D341Med (cell line): ENCODE measurements around the gene FAM107B.

ENCODE experiments used
- DNase-seq: peaks from one replicate; pipeline ENCODE4 v3.0.0; 2012; ENCODE audit warnings: low spot score

FAM107B gene

DNA sequence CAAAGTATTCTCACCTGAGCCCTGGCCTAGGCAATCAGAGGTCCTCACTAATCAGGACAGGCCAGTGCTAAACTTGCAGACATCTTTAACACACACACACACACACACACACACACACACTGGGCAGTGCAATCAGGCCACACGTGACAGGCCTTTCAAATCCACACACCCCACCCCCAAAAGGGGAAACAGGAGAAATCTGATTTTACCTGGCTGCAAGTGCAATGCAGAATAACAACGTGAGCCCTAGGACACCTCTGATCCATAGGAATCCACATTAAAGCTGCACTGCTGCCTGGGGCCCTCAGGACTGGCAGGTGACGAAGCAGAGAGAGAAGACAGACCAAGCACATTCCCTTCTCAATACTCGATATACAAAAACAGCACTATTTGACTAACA, 218.9 kb downstream of the FAM107B start:
- DNase-seq: no peak

DNA sequence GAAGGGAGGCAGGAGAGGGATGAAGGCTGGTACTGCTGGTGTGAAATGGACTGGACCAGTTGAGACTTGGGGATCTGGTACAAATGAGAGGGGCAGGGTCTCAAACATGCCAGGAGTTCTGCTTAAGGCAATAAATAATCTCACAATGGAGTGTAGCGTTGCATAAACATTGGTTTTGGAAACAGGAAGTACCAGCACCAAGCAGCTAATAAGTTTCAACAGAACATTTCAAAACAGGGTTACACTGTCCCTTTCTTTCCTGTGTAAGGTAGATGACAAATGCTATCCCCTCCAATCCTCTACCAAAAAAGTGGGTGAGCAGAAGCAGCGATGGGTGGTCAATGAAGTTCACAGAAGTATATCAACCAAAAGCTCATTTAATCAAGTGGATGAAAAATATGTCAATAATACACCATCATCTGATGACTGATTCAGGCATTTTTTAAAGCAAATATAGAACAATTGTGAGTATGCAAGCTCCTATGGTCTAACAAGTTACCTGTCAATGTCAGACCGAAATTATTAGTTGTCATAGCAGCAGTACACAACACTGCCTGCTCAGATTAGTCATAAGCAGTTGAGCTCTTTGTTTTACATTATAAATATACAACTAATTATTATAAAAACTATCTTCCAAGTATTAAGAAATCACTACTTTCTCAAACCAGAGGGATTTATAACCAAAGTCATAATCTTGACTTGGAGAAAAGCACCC, 220.0 kb downstream of the FAM107B start:
- DNase-seq: no peak

DNA sequence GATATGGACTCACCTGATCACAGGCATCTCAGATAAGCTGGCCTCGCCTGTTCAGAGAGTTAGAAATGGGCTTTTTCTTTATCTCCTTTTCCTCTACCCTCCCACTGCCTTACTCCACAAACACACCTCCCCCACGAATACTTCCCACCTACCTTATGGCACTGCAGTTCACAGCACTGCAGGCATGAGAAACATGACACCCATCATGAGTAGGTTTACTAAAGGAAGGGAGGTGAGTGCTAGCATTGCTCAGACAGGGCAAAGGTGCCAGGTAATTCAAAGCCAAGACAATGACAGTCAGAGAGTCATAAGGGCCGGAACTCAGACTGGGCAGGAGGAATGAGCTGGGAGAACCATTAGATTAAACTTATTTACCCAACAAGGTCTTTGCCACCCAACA, 220.6 kb downstream of the FAM107B start:
- no peak for DNase-seq

- DNase-seq: no peak
Observed at GRCh38 chr10:14553448-14553847, 221.2 kb downstream of the FAM107B start.

GRCh38 chr10:14552015-14552414, 222.7 kb downstream of the FAM107B start:
- DNase-seq: no peak

DNA sequence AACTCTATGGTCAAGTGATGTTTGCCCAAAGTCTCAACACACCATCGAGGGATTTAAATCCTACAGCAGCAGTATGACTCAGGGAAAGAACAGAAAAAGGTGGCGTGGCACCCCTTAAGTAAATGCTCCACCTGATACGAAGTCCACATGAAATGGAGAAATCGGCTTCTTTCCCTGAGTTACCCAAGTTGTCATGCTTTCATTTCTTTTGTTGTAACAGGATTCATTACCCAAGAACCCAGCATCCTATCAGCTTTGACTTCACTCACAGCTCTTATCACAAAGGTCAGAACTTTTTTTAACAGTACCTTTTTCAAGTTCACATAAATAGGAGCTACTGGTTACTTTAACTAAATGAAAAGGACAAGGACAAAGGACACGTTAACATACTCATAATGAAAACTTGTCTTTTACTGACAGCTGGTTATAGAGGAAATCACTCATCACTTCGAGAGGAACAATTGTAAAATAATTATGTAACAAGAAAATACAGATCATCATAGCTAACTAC, 224.2 kb downstream of the FAM107B start:
- DNase-seq: no peak

GRCh38 chr10:14549496-14549895, 225.2 kb downstream of the FAM107B start:
- DNase-seq: no peak

- DNase-seq: no peak
Observed at GRCh38 chr10:14548970-14549369, 225.7 kb downstream of the FAM107B start.

GRCh38 chr10:14548474-14548873, 226.2 kb downstream of the FAM107B start:
- DNase-seq: no peak

DNA sequence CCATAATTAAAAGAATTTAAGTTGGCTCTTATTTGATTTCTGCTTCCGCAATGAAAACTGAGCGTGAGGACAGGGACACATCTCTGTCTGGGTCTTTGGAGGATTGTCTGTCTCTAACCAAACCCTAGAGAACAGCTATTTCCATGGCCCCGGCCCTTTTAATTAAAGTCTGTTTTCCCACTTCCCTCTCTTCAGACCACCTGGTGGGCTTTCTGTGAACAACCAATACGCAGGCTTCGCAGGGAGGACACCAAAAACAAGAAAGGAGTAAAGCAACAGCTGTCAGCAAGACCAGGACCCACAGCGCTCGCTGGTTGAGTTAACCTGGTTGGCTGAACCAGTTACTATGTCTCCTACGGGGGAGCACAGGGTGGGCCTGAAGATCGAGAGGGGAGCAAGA, 226.9 kb downstream of the FAM107B start:
- DNase-seq: no peak

- no peak for DNase-seq
Observed at GRCh38 chr10:14545827-14546226, 228.9 kb downstream of the FAM107B start.

DNA sequence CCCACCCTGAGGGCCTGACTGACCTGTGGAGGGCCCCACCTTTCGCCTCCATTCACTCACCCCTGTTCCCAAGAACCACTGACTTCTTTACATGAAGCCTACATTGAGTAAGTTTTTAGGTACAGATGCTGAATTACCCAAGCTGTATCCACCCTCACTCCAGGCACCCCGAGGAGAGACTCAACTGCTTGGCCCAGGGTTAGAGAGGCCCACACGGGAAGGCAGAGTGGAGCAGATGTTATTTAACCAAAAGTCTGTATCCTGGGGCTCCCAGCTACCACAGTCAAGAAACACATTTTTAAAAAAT, 230.8 kb downstream of the FAM107B start:
- DNase-seq: no peak

GRCh38 chr10:14543046-14543903, 231.4 kb downstream of the FAM107B start:
- no peak for DNase-seq

GRCh38 chr10:14541379-14541778, 233.3 kb downstream of the FAM107B start:
- no peak for DNase-seq

DNA sequence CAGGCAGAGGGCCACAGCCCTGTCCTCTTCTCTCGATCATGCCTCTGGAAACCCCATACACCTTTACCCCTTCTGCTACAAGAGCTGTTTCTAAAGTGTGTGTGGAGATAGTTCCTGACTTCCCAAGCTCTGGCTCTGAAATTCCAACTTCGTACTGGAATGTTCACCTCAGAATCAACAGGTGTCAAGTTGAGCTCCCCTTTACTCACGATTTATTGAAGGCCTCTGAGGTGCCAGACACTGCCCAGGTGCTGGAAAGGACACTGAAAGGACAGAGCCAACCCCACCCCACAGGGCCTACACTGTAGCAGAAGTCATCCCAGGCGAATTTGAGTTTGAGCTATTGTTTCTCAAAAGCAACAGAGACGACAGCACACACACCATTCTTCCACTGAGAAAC, 234.1 kb downstream of the FAM107B start:
- DNase-seq: no peak

DNA sequence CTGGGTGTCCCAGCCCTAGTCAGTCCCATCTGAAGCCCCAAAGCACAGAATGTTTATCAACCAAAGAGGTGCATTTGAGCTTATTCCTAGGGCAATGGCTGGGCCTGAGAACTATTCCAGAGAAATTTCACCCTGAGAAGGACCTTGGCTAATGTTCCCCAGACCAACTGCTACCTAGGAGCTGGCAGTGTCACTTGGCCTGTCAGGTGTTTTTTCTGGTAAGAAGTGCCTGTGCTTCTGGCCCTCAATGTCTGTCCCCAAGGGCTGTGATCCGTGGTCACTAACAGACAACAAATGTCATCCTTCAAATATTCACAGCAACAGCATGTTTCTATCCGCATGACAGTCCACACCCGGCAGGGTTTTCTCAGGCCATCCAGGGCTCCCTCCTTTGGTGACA, 234.6 kb downstream of the FAM107B start:
- no peak for DNase-seq

DNA sequence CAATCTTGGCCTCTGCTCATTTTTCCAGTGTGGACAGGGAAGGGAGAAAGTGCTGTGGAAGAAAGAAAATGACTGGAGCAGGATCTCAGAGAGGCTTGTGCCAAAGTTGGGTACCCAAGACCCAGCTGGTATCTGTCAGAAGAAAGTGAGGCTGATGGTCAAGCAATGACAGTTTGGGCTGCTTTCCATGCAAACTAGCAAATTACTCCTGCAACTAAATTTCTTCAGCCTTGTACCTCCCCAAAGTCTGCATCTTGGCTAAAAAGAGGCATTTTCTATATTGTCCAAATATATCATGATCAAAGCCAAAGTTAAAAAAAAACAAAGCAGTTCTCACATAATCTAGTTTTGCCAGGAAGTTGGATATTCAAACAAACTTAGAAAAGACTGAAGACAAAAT, 235.5 kb downstream of the FAM107B start:
- DNase-seq: no peak

GRCh38 chr10:14536241-14537213, 238.2 kb downstream of the FAM107B start:
- DNase-seq: peak; percentile 79

GRCh38 chr10:14535457-14536130, 239.1 kb downstream of the FAM107B start:
- DNase-seq: no peak

GRCh38 chr10:14534152-14534551, 240.5 kb downstream of the FAM107B start:
- no peak for DNase-seq

- no peak for DNase-seq
Observed at GRCh38 chr10:14533295-14533694, 241.4 kb downstream of the FAM107B start.
